Cardiac muscle cell (in vitro differentiated cells and primary cell): ENCODE measurements around the gene EXOC4. TPM values are rescaled to one million over a fixed set of nuclear protein-coding genes. Genes with fewer than 3 reads are reported as not detected.

Source experiments
- DNase-seq, 2 donors: peaks; one replicate each; pipeline versions ENCODE4 v3.0.0 to v3.0.0-alpha.2; 2010 to 2017; ENCODE audit warnings: low read depth in 1 of 2, low spot score in 1 of 2
- H3K27ac ChIP-seq: fragments of 200-600 bp; sonication (generic); 2 replicates; pipeline ENCODE4 v1.5.1; 2016
- H3K27me3 ChIP-seq: fragments of 200-600 bp; sonication (generic); 2 replicates; pipeline ENCODE4 v1.6.0; 2016; ENCODE audit warnings: control low read depth
- H3K36me3 ChIP-seq: fragments of 200-600 bp; sonication (generic); 2 replicates; pipeline ENCODE4 v1.5.1; 2016; ENCODE audit warnings: control low read depth
- H3K4me1 ChIP-seq: fragments of 200-600 bp; sonication (generic); 2 replicates; pipeline ENCODE4 v1.8.1; 2017; ENCODE audit warnings: low read depth, mild to moderate bottlenecking, mixed run types
- H3K4me3 ChIP-seq: fragments of 200-600 bp; sonication (generic); 2 replicates; pipeline ENCODE4 v1.5.1; 2016; ENCODE audit warnings: mild to moderate bottlenecking
- H3K9me3 ChIP-seq: fragments of 200-600 bp; sonication (generic); 2 replicates; pipeline ENCODE4 v1.5.1; 2017; ENCODE audit warnings: low read depth, mild to moderate bottlenecking, control low read depth
- CTCF ChIP-seq: IDR thresholded peaks from 2 replicates; pipeline ENCODE4 v1.5.1; 2012; ENCODE audit warnings: low read depth, mild to moderate bottlenecking, low read length
- polyA plus RNA-seq: library from polyadenylated mRNA; unstranded; fragments of >200 nt; fragmentation: Nextera tagmentation; extraction: Ambion mirVana; gene quantifications from 2 replicates; pipeline ENCODE4 v1.2.1, GENCODE V29; 2016
- total RNA-seq: library from RNA; depleted of rRNA; stranded (reverse); fragments of >200 nt; gene quantifications from 2 replicates; pipeline ENCODE4 v1.2.3, GENCODE V29; 2016

EXOC4 gene
- total and polyA plus RNA-seq, 2 experiments from 2014 or later: 33.6 to 46.0 TPM

- no peak for DNase-seq
- H3K4me1 ChIP-seq: no peaks in the 10 kb centered on the region
Observed at GRCh38 chr7:133858311-133858710, 605.4 kb downstream of the EXOC4 start.

GRCh38 chr7:133859231-133859630 is 606.4 kb downstream of the EXOC4 start:
- no peak overlapping the region for H3K4me3 ChIP-seq
- no peak overlapping the region for H3K27ac ChIP-seq
- no peak for TF ChIP-seq CTCF
- no peak for DNase-seq
- no peaks in the 10 kb centered on the region for H3K4me1 ChIP-seq
- no peaks in the 10 kb centered on the region for H3K27me3 ChIP-seq
- H3K36me3 ChIP-seq: no peaks in the 10 kb centered on the region
- H3K9me3 ChIP-seq: no peaks in the 10 kb centered on the region

More at GRCh38 chr7:133858311-133858710, 605.4 kb downstream of the EXOC4 start:
- no peaks in the 10 kb centered on the region for H3K36me3 ChIP-seq
- no peak overlapping the region for H3K4me3 ChIP-seq
- H3K9me3 ChIP-seq: no peaks in the 10 kb centered on the region
- no peaks in the 10 kb centered on the region for H3K27me3 ChIP-seq
- H3K27ac ChIP-seq: no peak overlapping the region
- no peak for TF ChIP-seq CTCF

- DNase-seq: peak in 1 of 2 donors; percentile 5
- Histone ChIP-seq H3K4me3 (no peak overlapping the region), H3K36me3 (no peaks in the 10 kb centered on the region), H3K4me1 (no peaks in the 10 kb centered on the region), H3K27ac (no peak overlapping the region), H3K27me3 (no peaks in the 10 kb centered on the region), H3K9me3 (no peaks in the 10 kb centered on the region)
- no peak for TF ChIP-seq CTCF
Observed at GRCh38 chr7:133859871-133860450, 607.1 kb downstream of the EXOC4 start.

GRCh38 chr7:133860628-133861335 is 607.9 kb downstream of the EXOC4 start:
- Histone ChIP-seq H3K9me3 (no peaks in the 10 kb centered on the region), H3K27me3 (no peaks in the 10 kb centered on the region), H3K27ac (no peak overlapping the region), H3K4me3 (no peak overlapping the region), H3K4me1 (no peaks in the 10 kb centered on the region), H3K36me3 (no peaks in the 10 kb centered on the region)
- no peak for TF ChIP-seq CTCF
- no peak for DNase-seq

- Histone ChIP-seq H3K4me3 (no peak overlapping the region), H3K27ac (no peak overlapping the region), H3K4me1 (no peaks in the 10 kb centered on the region), H3K36me3 (no peaks in the 10 kb centered on the region), H3K27me3 (no peaks in the 10 kb centered on the region), H3K9me3 (no peaks in the 10 kb centered on the region)
- no peak for TF ChIP-seq CTCF
- no peak for DNase-seq
Observed at GRCh38 chr7:133861876-133862275, 609.0 kb downstream of the EXOC4 start.
